Left lung (tissue), 10 donors: Measurements from ENCODE around the gene UGT1A9. TPM values are rescaled to one million over a fixed set of nuclear protein-coding genes. Genes with fewer than 3 reads are reported as not detected.

ENCODE experiments used
- ATAC-seq: fragments of 200-7000 bp; cut with Tn5 transposase; one replicate; pipeline ENCODE4 v1.9.1; 2020; ENCODE audit warnings: moderate library complexity
- DNase-seq, 4 donors: peaks; one replicate each; pipeline ENCODE4 v3.0.0-alpha.2; 2013 to 2020
- H3K27ac ChIP-seq, 2 donors: fragments of 200-600 bp; sonication (generic) in 1 of 2; one replicate each; pipeline versions ENCODE4 v1.5.0 to v1.8.0; 2020 to 2021
- H3K27me3 ChIP-seq, 2 donors: fragments of 200-600 bp; sonication (generic) in 1 of 2; one replicate each; pipeline versions ENCODE4 v1.5.0 to v1.8.0; 2020 to 2021
- H3K36me3 ChIP-seq, 2 donors: fragments of 200-600 bp; sonication (generic) in 1 of 2; one replicate each; pipeline versions ENCODE4 v1.5.0 to v1.8.0; 2020 to 2021
- H3K4me1 ChIP-seq, 2 donors: fragments of 200-600 bp; one replicate each; pipeline ENCODE4 v1.8.0; 2021
- H3K4me3 ChIP-seq, 2 donors: fragments of 200-600 bp; sonication (generic) in 1 of 2; one replicate each; pipeline versions ENCODE4 v1.5.0 to v1.8.0; 2020 to 2021; ENCODE audit warnings: mild to moderate bottlenecking in 1 of 2
- H3K9me3 ChIP-seq, 2 donors: fragments of 200-600 bp; sonication (generic) in 1 of 2; one replicate each; pipeline versions ENCODE4 v1.5.0 to v1.8.0; 2020 to 2021
- CTCF ChIP-seq, 2 donors: fragments of 200-600 bp; sonication (generic) in 1 of 2; IDR thresholded peaks; one replicate each; pipeline versions ENCODE4 v1.5.0 to v1.8.0; 2021; ENCODE audit warnings: antibody characterized with exemption in 2 of 2
- intact Hi-C, 2 donors: fragments of 100-400 bp; cut with DNase I; formaldehyde crosslinking; loops; one replicate each; pipeline versions ENCODE4 v1.11.2 to v1.14.2; 2022
- polyA plus RNA-seq, 6 donors: library from polyadenylated mRNA; unstranded; fragments of 120-200 nt; gene quantifications; one replicate each; pipeline ENCODE4 v1.2.1, GENCODE V29; 2013; ENCODE audit not compliant: insufficient read length in 6 of 6
- total RNA-seq, 2 donors: library from RNA; stranded (reverse); fragmentation: NEBNext Ultra II Directional; extraction: Animal tissue kit (Norgen Biotek cat#: 25700); gene quantifications; one replicate each; pipeline ENCODE4 v1.2.1, GENCODE V29; 2021
- donor health status: DM: no; HTN: yes; CAD: no.
- donor health status: DM: no; HTN: no; CAD: no.

UGT1A9 gene
- total and polyA plus RNA-seq, 8 donors: not detected

- H3K36me3 ChIP-seq: no peaks in the 10 kb centered on the region
- H3K9me3 ChIP-seq: peaks cover 0 to 7% of the 10 kb centered on the region in 2 donors
- intact Hi-C loops: no loop called here
- peaks cover 0 to 4% of the 10 kb centered on the region in 2 donors for H3K27me3 ChIP-seq
- no peaks in the 10 kb centered on the region for H3K4me1 ChIP-seq
- no peak for ATAC-seq
- DNase-seq: no peak
- H3K27ac ChIP-seq: no peak overlapping the region
- H3K4me3 ChIP-seq: no peak overlapping the region
- no peak for TF ChIP-seq CTCF (IDR thresholded peaks at IDR 0.05)
These were observed 102.2 kb downstream of the UGT1A9 start for GRCh38 chr2:233773854-233774253.

GRCh38 chr2:233775414-233775813 lies 103.7 kb downstream of the UGT1A9 start:
- intact Hi-C loops: no loop called here
- peaks cover 0 to 9% of the 10 kb centered on the region in 2 donors for H3K9me3 ChIP-seq
- peaks cover 0 to 4% of the 10 kb centered on the region in 2 donors for H3K27me3 ChIP-seq
- ATAC-seq (no peak), DNase-seq (no peak)
- H3K36me3 ChIP-seq: no peaks in the 10 kb centered on the region
- H3K4me3 ChIP-seq: no peak overlapping the region
- H3K27ac ChIP-seq: no peak overlapping the region
- no peak for TF ChIP-seq CTCF (IDR thresholded peaks at IDR 0.05)
- no peaks in the 10 kb centered on the region for H3K4me1 ChIP-seq

- Histone ChIP-seq H3K36me3 (no peaks in the 10 kb centered on the region), H3K27me3 (no peaks in the 10 kb centered on the region), H3K4me3 (no peak within 1 kb of the TSS), H3K4me1 (no peaks in the 10 kb centered on the region), H3K9me3 (peaks cover 0 to 9% of the 10 kb centered on the region in 2 donors), H3K27ac (no peak within 1 kb of the TSS)
- TF ChIP-seq CTCF (IDR thresholded peaks at IDR 0.05): no peak
- ATAC-seq (no peak), DNase-seq (no peak)
- intact Hi-C loops: no loop called here
These were observed 106.3 kb downstream of the UGT1A9 start, which contains the start of gene MROH2A for GRCh38 chr2:233778030-233778429. Gene MROH2A, plus strand, starts transcription at chr2:233778330. Its CDS starts 1,029 bp downstream, at chr2:233779359.

- TF ChIP-seq CTCF (IDR thresholded peaks at IDR 0.05): no peak
- ATAC-seq: no peak
These were observed 108.0 kb downstream of the UGT1A9 start for GRCh38 chr2:233779722-233780121.

GRCh38 chr2:233780771-233781170 lies 109.1 kb downstream of the UGT1A9 start:
- ATAC-seq: no peak
- H3K4me3 ChIP-seq: no peak overlapping the region
- DNase-seq: no peak
- peaks cover 0 to 5% of the 10 kb centered on the region in 2 donors for H3K9me3 ChIP-seq
- no peak overlapping the region for H3K27ac ChIP-seq
- no peaks in the 10 kb centered on the region for H3K36me3 ChIP-seq
- H3K27me3 ChIP-seq: no peaks in the 10 kb centered on the region
- H3K4me1 ChIP-seq: no peaks in the 10 kb centered on the region
- intact Hi-C loops: no loop called here
- TF ChIP-seq CTCF (IDR thresholded peaks at IDR 0.05): no peak

More at GRCh38 chr2:233779722-233780121, 108.0 kb downstream of the UGT1A9 start:
- Histone ChIP-seq H3K27me3 (no peaks in the 10 kb centered on the region), H3K4me1 (no peaks in the 10 kb centered on the region), H3K27ac (no peak overlapping the region), H3K4me3 (no peak overlapping the region), H3K9me3 (peaks cover 0 to 9% of the 10 kb centered on the region in 2 donors), H3K36me3 (no peaks in the 10 kb centered on the region)
- intact Hi-C loops: no loop called here
- DNase-seq: no peak
